HepG2 (cell line): ENCODE results near the gene SIRT6. TPM values are rescaled to one million over a fixed set of nuclear protein-coding genes. Genes with fewer than 3 reads are reported as not detected.

ENCODE experiments used
- ATAC-seq: fragments of 200-7000 bp; cut with Tn5 transposase; 3 replicates; pipeline ENCODE4 v1.9.1; 2020; ENCODE audit warnings: mild to moderate bottlenecking, moderate library complexity
- BruUV-seq: library from RNA; stranded (reverse); fragments of 400-500 nt; replicated peaks from 2 replicates; lab custom pipeline; 2021; lab: Mats Ljungman, UMichigan
- CTCF ChIA-PET: fragments of 300-600 bp; formaldehyde crosslinking; extraction: SDS; loops from one replicate; lab custom pipeline; 2021; ENCODE audit warnings: low total read pairs, inconsistent platforms, low intra/inter-chr PET ratio; lab: Yijun Ruan, JAX
- POLR2A ChIA-PET: fragments of 350-600 bp; sonication (Branson Sonifier 250); formaldehyde crosslinking; loops from one replicate; lab custom pipeline; 2020; ENCODE audit warnings: antibody characterized with exemption, inconsistent platforms; lab: Yijun Ruan, JAX
- DNase-seq: peaks from one replicate; pipeline ENCODE4 v3.0.0-alpha.2; 2015; ENCODE audit warnings: low spot score
- FAIRE-seq: peaks from 3 replicates; lab custom pipeline; 2011; peaks lifted over from hg19 to GRCh38; lab: Jason Lieb, UNC
- H2AFZ ChIP-seq: one replicate; pipeline ENCODE4 v1.6.1; 2011; ENCODE audit warnings: low read length, inconsistent platforms
- H3K27ac ChIP-seq: fragments of 300-600 bp; 3 replicates; pipeline ENCODE4 v1.8.0; 2011; ENCODE audit warnings: mixed run types, mild to moderate bottlenecking, mixed read lengths, low read length, inconsistent platforms; ENCODE audit not compliant: insufficient read depth; ENCODE audit errors: extremely low read length
- H3K27me3 ChIP-seq, 2 experiments: fragments of 200-600 bp in 1 of 2; 2 replicates in 1 of 2; 3 replicates in 1 of 2; pipeline versions ENCODE4 v1.6.0 to v1.8.0; 2011; ENCODE audit warnings: low read length in 2 of 2, mild to moderate bottlenecking in 2 of 2, moderate library complexity in 2 of 2, inconsistent platforms in 1 of 2; ENCODE audit not compliant: insufficient read depth in 2 of 2, control insufficient read depth in 1 of 2
- H3K36me3 ChIP-seq, 2 experiments: fragments of 200-600 bp in 1 of 2; replicated peaks in 1 of 2; 2 replicates in 1 of 2; 3 replicates in 1 of 2; pipeline versions ENCODE4 v1.5.1 to v1.8.0; 2011; ENCODE audit warnings: low read length in 2 of 2, inconsistent platforms in 1 of 2; ENCODE audit not compliant: insufficient read depth in 2 of 2, control insufficient read depth in 1 of 2
- H3K4me1 ChIP-seq: 2 replicates; pipeline ENCODE4 v1.5.1; 2012; ENCODE audit warnings: low read length, inconsistent platforms; ENCODE audit not compliant: insufficient read depth
- H3K4me2 ChIP-seq: 2 replicates; pipeline ENCODE4 v1.6.0; 2011; ENCODE audit warnings: low read depth, low read length, inconsistent platforms
- H3K4me3 ChIP-seq, 3 experiments: fragments of 200-600 bp in 1 of 3; sonication (generic), shearing (Covaris generic) in 1 of 3; replicated peaks in 1 of 3; 2 replicates each; pipeline ENCODE4 v1.5.1; 2011 to 2016; ENCODE audit warnings: low read length in 3 of 3, inconsistent platforms in 2 of 3, low read depth in 2 of 3, mild to moderate bottlenecking in 2 of 3, control low read depth in 1 of 3, mixed read lengths in 1 of 3; ENCODE audit not compliant: insufficient read depth in 1 of 3
- H3K79me2 ChIP-seq: one replicate; pipeline ENCODE4 v1.6.1; 2011; ENCODE audit warnings: low read length, inconsistent platforms; ENCODE audit not compliant: insufficient read depth
- H3K9ac ChIP-seq: 2 replicates; pipeline ENCODE4 v1.6.0; 2011; ENCODE audit warnings: mild to moderate bottlenecking, low read depth, low read length, inconsistent platforms; ENCODE audit not compliant: insufficient read depth
- H3K9me3 ChIP-seq: 2 replicates; pipeline ENCODE4 v1.5.1; 2012; ENCODE audit warnings: mild to moderate bottlenecking, low read length
- H4K20me1 ChIP-seq: 2 replicates; pipeline ENCODE4 v1.6.0; 2011; ENCODE audit warnings: inconsistent platforms, mild to moderate bottlenecking, low read length, moderate library complexity; ENCODE audit not compliant: insufficient read depth
- GATAD2A ChIP-seq: IDR thresholded peaks from 2 replicates; pipeline ENCODE4 v1.6.1; 2016
- HNRNPL ChIP-seq: fragments of 200-400 bp; formaldehyde crosslinking; IDR thresholded peaks from 2 replicates; pipeline ENCODE4 v1.6.1; 2017; ENCODE audit warnings: mild to moderate bottlenecking, low read depth, low read length
- HOMEZ ChIP-seq: IDR thresholded peaks from 2 replicates; pipeline ENCODE4 v1.6.1; 2016; ENCODE audit warnings: low read depth
- SKIL ChIP-seq: sonication (generic); formaldehyde crosslinking; IDR thresholded peaks from 2 replicates; pipeline ENCODE4 v1.8.0; 2022; ENCODE audit warnings: missing genetic modification reagents, mild to moderate bottlenecking, moderate library complexity, borderline replicate concordance
- THAP11 ChIP-seq: IDR thresholded peaks from 2 replicates; pipeline ENCODE4 v1.6.1; 2016; ENCODE audit warnings: missing biosample characterization, missing genetic modification reagents
- ZFX ChIP-seq: sonication (generic); formaldehyde crosslinking; IDR thresholded peaks from 2 replicates; pipeline ENCODE4 v1.4.0; 2020; ENCODE audit warnings: mild to moderate bottlenecking, low read depth, missing genetic modification reagents, moderate library complexity
- ZFY ChIP-seq: sonication (generic); formaldehyde crosslinking; IDR thresholded peaks from 2 replicates; pipeline ENCODE4 v1.4.0; 2020; ENCODE audit warnings: missing genetic modification reagents
- ZNF20 ChIP-seq: sonication (generic); formaldehyde crosslinking; IDR thresholded peaks from 2 replicates; pipeline ENCODE4 v1.4.0; 2020; ENCODE audit warnings: mild to moderate bottlenecking, moderate library complexity, missing genetic modification reagents
- ZNF280B ChIP-seq: sonication (generic); formaldehyde crosslinking; IDR thresholded peaks from 2 replicates; pipeline ENCODE4 v1.5.0; 2020; ENCODE audit warnings: missing genetic modification reagents, mild to moderate bottlenecking, borderline replicate concordance
- ZNF3 ChIP-seq: IDR thresholded peaks from 2 replicates; pipeline ENCODE4 v1.7.0; 2017; ENCODE audit warnings: inconsistent platforms
- ZNF350 ChIP-seq: sonication (generic); formaldehyde crosslinking; IDR thresholded peaks from 2 replicates; pipeline ENCODE4 v1.4.0; 2020; ENCODE audit warnings: mild to moderate bottlenecking, low read depth, missing genetic modification reagents, borderline replicate concordance
- ZNF549 ChIP-seq: sonication (generic); formaldehyde crosslinking; IDR thresholded peaks from 2 replicates; pipeline ENCODE4 v1.5.0; 2020; ENCODE audit warnings: missing genetic modification reagents
- ZNF580 ChIP-seq: IDR thresholded peaks from 2 replicates; pipeline ENCODE4 v1.6.1; 2016; ENCODE audit warnings: low read depth, borderline replicate concordance
- ZNF720 ChIP-seq: sonication (generic); formaldehyde crosslinking; IDR thresholded peaks from 2 replicates; pipeline ENCODE4 v1.4.0; 2020; ENCODE audit warnings: missing genetic modification reagents
- ZNF790 ChIP-seq: sonication (generic); formaldehyde crosslinking; IDR thresholded peaks from 2 replicates; pipeline ENCODE4 v1.8.0; 2022; ENCODE audit warnings: missing genetic modification reagents, mild to moderate bottlenecking, borderline replicate concordance
- WGBS: methylation state at CpG from one replicate; pipeline ENCODE4 v1.1.6; 2017; ENCODE audit warnings: low lambda C conversion rate; 5-methylcytosine and 5-hydroxymethylcytosine counted together
- in situ Hi-C: cut with HindIII; loops from 2 replicates; pipeline ENCODE4 v1.10.0; 2017; ENCODE audit warnings: low pct_unique_long_range_greater_than_20kb; ENCODE audit not compliant: extremely low pct_ligation_motif_present
- intact Hi-C: fragments of 100-400 bp; cut with micrococcal nuclease; formaldehyde crosslinking; loops from one replicate; pipeline ENCODE4 v1.10.0; 2022; ENCODE audit not compliant: unreplicated experiment
- polyA plus RNA-seq, 8 experiments: library from polyadenylated mRNA; depleted of rRNA in 3 of 8; stranded (reverse) in 7 of 8; unstranded in 1 of 8; fragments of >200 nt; fragmentation: Illumina TruSeq in 4 of 8; extraction: Trizol in 4 of 8; gene quantifications; 2 replicates each; pipeline versions ENCODE4 v1.2.1 to v1.2.3, GENCODE V29; 2011 to 2016; ENCODE audit warnings: low read depth in 4 of 8, missing spikeins in 1 of 8, mixed read lengths in 1 of 8; ENCODE audit not compliant: insufficient read depth in 1 of 8
- total RNA-seq, 5 experiments: library from RNA; depleted of rRNA; stranded (reverse); fragments of >200 nt; fragmentation: Illumina TruSeq; extraction: Trizol; gene quantifications; 2 replicates each; pipeline ENCODE4 v1.2.3, GENCODE V29; 2016; ENCODE audit warnings: low read depth in 1 of 5

The SIRT6 gene
- total and polyA plus RNA-seq, 2 of the 13 experiments (the other 11 are each of a cell fraction or from before 2014, with no cell fraction given), result 11.0 to 18.4 TPM

- POLR2A ChIA-PET, result no interaction called here
- CTCF ChIA-PET, result interaction anchor here (1.2 to 2.3 kb wide), 4 partner anchors 14 to 46 kb away, joined by 3 to 15 read pairs (median 6); no protein-coding TSS in a partner anchor
- Histone ChIP-seq H3K9me3 (no peaks in the 10 kb centered on the region), H3K27ac (no peak overlapping the region), H3K4me1 (peaks cover 30% of the 10 kb centered on the region), H3K79me2 (no peaks in the 10 kb centered on the region), H3K9ac (peak overlapping the region; percentile 58; the same call in 1 of the 2 replicates), H2AFZ (peak overlapping the region; percentile 97), H3K27me3 (no peaks in the 10 kb centered on the region; a peak in 1 of 5 replicates), H4K20me1 (no peaks in the 10 kb centered on the region), H3K36me3 (no peaks in the 10 kb centered on the region), H3K4me3 (peak overlapping the region in 2 of 3 experiments; percentile 32 to 65; a peak in 2 of 6 replicates), H3K4me2 (peak overlapping the region; percentile 98)
- no TSS peak for BruUV-seq
- in situ Hi-C loops, result no loop called here
- peak; percentile 86 for ATAC-seq
- peak; percentile 67 for DNase-seq
- 10% methylated on average over 20 of the region's 22 CpGs for WGBS
- intact Hi-C loops, result loop anchor here (5.0 kb wide), 1 partner anchor 44 kb away; no protein-coding TSS in a partner anchor
- peak; percentile 81 for FAIRE-seq
- TF ChIP-seq THAP11 (CRISPR knock-in tag) (peak; percentile 48; the same call in 1 of the 2 replicates), HOMEZ (CRISPR knock-in tag) (no peak), SKIL (CRISPR knock-in tag) (no peak), ZNF280B (no peak), ZFY (CRISPR knock-in tag) (peak; percentile 40; the same call in 1 of the 2 replicates), GATAD2A (CRISPR knock-in tag) (peak; percentile 33; the same call in 1 of the 2 replicates), ZFX (peak; percentile 73), ZNF350 (CRISPR knock-in tag) (peak; percentile 17; the same call in 1 of the 2 replicates), ZNF790 (CRISPR knock-in tag) (0 out of 2 replicates have a peak, but pooled peaks have one; percentile 12), ZNF580 (peak; percentile 19; the same call in 1 of the 2 replicates), ZNF3 (CRISPR knock-in tag) (0 out of 2 replicates have a peak, but pooled peaks have one; percentile 18), ZNF549 (no peak), ZNF20 (no peak), ZNF720 (0 out of 2 replicates have a peak, but pooled peaks have one; percentile 39), HNRNPL (no peak)
These were observed 4.0 kb upstream of the SIRT6 start for GRCh38 chr19:4186087-4186993.
